ENCODE results near the gene LMO7.

The LMO7 gene

GRCh38 chr13:75635828-75636435 is at the start of gene LMO7:
TSS of gene LMO7 (plus strand) at chr13:75636330. CDS start at chr13:75636658, 328 bp downstream.
- no peak for DNase-seq (ENCODE audit: low spot score)

- DNase-seq (ENCODE audit: low spot score) = no peak
These were observed 48.5 kb upstream of the LMO7 start for GRCh38 chr13:75587679-75588078.

- no peak for DNase-seq (ENCODE audit: low spot score)
These were observed 39.4 kb upstream of the LMO7 start for GRCh38 chr13:75596657-75597182.

GRCh38 chr13:75600371-75600770 is 35.8 kb upstream of the LMO7 start:
- DNase-seq (ENCODE audit: low spot score) = no peak

GRCh38 chr13:75603038-75603437 is 33.1 kb upstream of the LMO7 start:
- no peak for DNase-seq (ENCODE audit: low spot score)

GRCh38 chr13:75607447-75607846 is 28.7 kb upstream of the LMO7 start:
- no peak for DNase-seq (ENCODE audit: low spot score)

GRCh38 chr13:75610466-75610865 is 25.7 kb upstream of the LMO7 start:
- no peak for DNase-seq (ENCODE audit: low spot score)

GRCh38 chr13:75612354-75612753 is 23.8 kb upstream of the LMO7 start:
- DNase-seq (ENCODE audit: low spot score) = no peak

GRCh38 chr13:75617230-75617629 is 18.9 kb upstream of the LMO7 start:
- DNase-seq (ENCODE audit: low spot score) = no peak

- no peak for DNase-seq (ENCODE audit: low spot score)
These were observed 17.8 kb upstream of the LMO7 start for GRCh38 chr13:75618308-75618707.

- DNase-seq (ENCODE audit: low spot score) = no peak
These were observed 16.1 kb upstream of the LMO7 start for GRCh38 chr13:75620020-75620419.

GRCh38 chr13:75621147-75621546 is 15.0 kb upstream of the LMO7 start:
- DNase-seq (ENCODE audit: low spot score) = no peak

GRCh38 chr13:75628801-75629200 is 7.3 kb upstream of the LMO7 start:
- DNase-seq (ENCODE audit: low spot score) = no peak

- DNase-seq (ENCODE audit: low spot score) = no peak
These were observed 2.8 kb upstream of the LMO7 start for GRCh38 chr13:75633285-75633684.

GRCh38 chr13:75635101-75635827 is 866 bp upstream of the LMO7 start:
- DNase-seq (ENCODE audit: low spot score) = no peak

GRCh38 chr13:75636436-75637180 is 478 bp downstream of the LMO7 start:
- DNase-seq (ENCODE audit: low spot score) = no peak

- DNase-seq (ENCODE audit: low spot score) = no peak
These were observed 1.1 kb downstream of the LMO7 start for GRCh38 chr13:75637181-75637750.

GRCh38 chr13:75639454-75639853 is 3.3 kb downstream of the LMO7 start:
- no peak for DNase-seq (ENCODE audit: low spot score)

- no peak for DNase-seq (ENCODE audit: low spot score)
These were observed 4.9 kb downstream of the LMO7 start for GRCh38 chr13:75641026-75641425.

GRCh38 chr13:75643182-75643581 is 7.1 kb downstream of the LMO7 start:
- DNase-seq (ENCODE audit: low spot score) = no peak

- no peak for DNase-seq (ENCODE audit: low spot score)
These were observed 7.6 kb downstream of the LMO7 start for GRCh38 chr13:75643693-75644092.

GRCh38 chr13:75645141-75645540 is 9.0 kb downstream of the LMO7 start:
- no peak for DNase-seq (ENCODE audit: low spot score)
